HEK293 (cell line): ENCODE results near the gene EVI5.
A peak's percentile ranks its signal among the peaks of the same experiment; 100 is the strongest.

Experiments used
- CTCF ChIA-PET: fragments of 350-600 bp; formaldehyde crosslinking; extraction: SDS; loops from one replicate; lab custom pipeline; 2021; ENCODE audit warnings: antibody characterized with exemption; lab: Yijun Ruan, JAX
- POLR2A ChIA-PET: fragments of 300-600 bp; formaldehyde crosslinking; extraction: SDS; loops from one replicate; lab custom pipeline; 2020; ENCODE audit warnings: antibody characterized with exemption, inconsistent platforms; lab: Yijun Ruan, JAX
- H3K27ac ChIP-seq: fragments of 200-500 bp; sonication (Bioruptor generic); 2 replicates; pipeline ENCODE4 v1.5.1; 2014; ENCODE audit warnings: low read depth, low read length, control low read depth, inconsistent platforms; ENCODE audit errors: extremely low read depth
- H3K36me3 ChIP-seq, 2 experiments: fragments of 200-500 bp in 1 of 2; sonication (Bioruptor generic) in 1 of 2; 1 replicate in 1 of 2; 2 replicates in 1 of 2; pipeline ENCODE4 v1.5.1; 2014 to 2017; ENCODE audit warnings: inconsistent platforms in 2 of 2, low read length in 2 of 2; ENCODE audit not compliant: control insufficient read depth in 2 of 2, insufficient read depth in 1 of 2
- H3K4me1 ChIP-seq: fragments of 200-500 bp; sonication (Bioruptor generic); 2 replicates; pipeline ENCODE4 v1.5.1; 2014; ENCODE audit warnings: mild to moderate bottlenecking, low read length, inconsistent platforms; ENCODE audit not compliant: control insufficient read depth, insufficient read depth
- H3K4me3 ChIP-seq: 2 replicates; pipeline ENCODE4 v1.5.1; 2011; ENCODE audit warnings: low read depth, mild to moderate bottlenecking, control low read depth, low read length, moderate library complexity
- H3K9me3 ChIP-seq: fragments of 200-500 bp; sonication (Bioruptor generic); 2 replicates; pipeline ENCODE4 v1.5.1; 2014; ENCODE audit warnings: low read depth, low read length, inconsistent platforms; ENCODE audit not compliant: control insufficient read depth, insufficient read depth
- AEBP2 ChIP-seq: fragments of 450-650 bp; formaldehyde crosslinking; IDR thresholded peaks from 2 replicates; pipeline ENCODE4 v1.5.1; 2016; ENCODE audit warnings: missing biosample characterization, missing genetic modification characterization, borderline replicate concordance
- HOXC10 ChIP-seq: sonication (generic); formaldehyde crosslinking; IDR thresholded peaks from 2 replicates; pipeline ENCODE4 v1.8.1; 2023; ENCODE audit warnings: mild to moderate bottlenecking, missing genetic modification reagents
- IKZF3 ChIP-seq: fragments of 450-650 bp; IDR thresholded peaks from 2 replicates; pipeline ENCODE4 v1.5.0; 2018; ENCODE audit warnings: missing biosample characterization, mild to moderate bottlenecking, missing genetic modification characterization, moderate library complexity
- KLF1 ChIP-seq: fragments of 450-650 bp; formaldehyde crosslinking; IDR thresholded peaks from 2 replicates; pipeline ENCODE4 v1.5.1; 2016; ENCODE audit warnings: missing biosample characterization, missing genetic modification characterization
- KLF8 ChIP-seq: fragments of 450-650 bp; formaldehyde crosslinking; IDR thresholded peaks from 2 replicates; pipeline ENCODE4 v1.5.1; 2016; ENCODE audit warnings: missing biosample characterization, missing genetic modification characterization
- MZF1 ChIP-seq: fragments of 450-650 bp; formaldehyde crosslinking; IDR thresholded peaks from 2 replicates; pipeline ENCODE4 v1.5.1; 2017; ENCODE audit warnings: missing biosample characterization, missing genetic modification characterization, borderline replicate concordance
- RBAK ChIP-seq: fragments of 450-650 bp; formaldehyde crosslinking; IDR thresholded peaks from 2 replicates; pipeline ENCODE4 v1.5.1; 2016; ENCODE audit warnings: missing biosample characterization, missing genetic modification characterization
- SCRT2 ChIP-seq: fragments of 450-650 bp; formaldehyde crosslinking; IDR thresholded peaks from 2 replicates; pipeline ENCODE4 v1.5.1; 2016; ENCODE audit warnings: missing biosample characterization, missing genetic modification characterization
- SP7 ChIP-seq: fragments of 450-650 bp; formaldehyde crosslinking; IDR thresholded peaks from 2 replicates; pipeline ENCODE4 v1.5.1; 2016; ENCODE audit warnings: missing biosample characterization, missing genetic modification characterization
- TRIM28 ChIP-seq: IDR thresholded peaks from 2 replicates; pipeline ENCODE4 v1.6.1; 2011; ENCODE audit warnings: low read length, control low read depth, borderline replicate concordance
- WT1 ChIP-seq: fragments of 450-650 bp; formaldehyde crosslinking; IDR thresholded peaks from 2 replicates; pipeline ENCODE4 v1.5.1; 2016; ENCODE audit warnings: missing biosample characterization, missing genetic modification characterization
- ZBTB17 ChIP-seq: fragments of 450-650 bp; formaldehyde crosslinking; IDR thresholded peaks from 2 replicates; pipeline ENCODE4 v1.5.1; 2016; ENCODE audit warnings: missing biosample characterization, missing genetic modification characterization
- ZEB2 ChIP-seq: fragments of 450-650 bp; formaldehyde crosslinking; IDR thresholded peaks from 2 replicates; pipeline ENCODE4 v1.5.1; 2016; ENCODE audit warnings: missing biosample characterization, missing genetic modification characterization
- ZFP3 ChIP-seq: fragments of 450-650 bp; formaldehyde crosslinking; IDR thresholded peaks from 2 replicates; pipeline ENCODE4 v1.5.1; 2016; ENCODE audit warnings: low read depth, missing biosample characterization, missing genetic modification characterization
- ZNF366 ChIP-seq: fragments of 450-650 bp; formaldehyde crosslinking; conservative IDR thresholded peaks from 2 replicates; pipeline ENCODE4 v1.5.1; 2016; ENCODE audit warnings: missing biosample characterization, missing genetic modification characterization
- ZNF37A ChIP-seq: fragments of 450-650 bp; IDR thresholded peaks from 2 replicates; pipeline ENCODE4 v1.5.1; 2018; ENCODE audit warnings: missing biosample characterization, missing genetic modification characterization
- ZNF391 ChIP-seq: fragments of 450-650 bp; formaldehyde crosslinking; IDR thresholded peaks from 2 replicates; pipeline ENCODE4 v1.5.1; 2016; ENCODE audit warnings: low read depth, missing biosample characterization, missing genetic modification characterization, borderline replicate concordance
- ZNF398 ChIP-seq: fragments of 450-650 bp; formaldehyde crosslinking; IDR thresholded peaks from 2 replicates; pipeline ENCODE4 v1.5.1; 2017; ENCODE audit warnings: missing biosample characterization, missing genetic modification characterization
- ZNF473 ChIP-seq: fragments of 450-650 bp; formaldehyde crosslinking; IDR thresholded peaks from 2 replicates; pipeline ENCODE4 v1.5.1; 2017; ENCODE audit warnings: missing biosample characterization, missing genetic modification characterization
- ZNF48 ChIP-seq: fragments of 450-650 bp; formaldehyde crosslinking; IDR thresholded peaks from 2 replicates; pipeline ENCODE4 v1.5.1; 2016; ENCODE audit warnings: missing biosample characterization, missing genetic modification characterization
- ZNF501 ChIP-seq: fragments of 450-650 bp; formaldehyde crosslinking; IDR thresholded peaks from 2 replicates; pipeline ENCODE4 v1.5.1; 2016; ENCODE audit warnings: missing biosample characterization, missing genetic modification characterization
- ZSCAN16 ChIP-seq: fragments of 450-650 bp; formaldehyde crosslinking; IDR thresholded peaks from 2 replicates; pipeline ENCODE4 v1.5.1; 2016; ENCODE audit warnings: missing biosample characterization, missing genetic modification characterization
- TF ChIP-seq, protein P1 (sequence below): fragments of 450-650 bp; formaldehyde crosslinking; IDR thresholded peaks from 2 replicates; pipeline ENCODE4 v1.5.1; 2016; ENCODE audit warnings: missing biosample characterization, missing genetic modification characterization
- TF ChIP-seq, protein P2 (sequence below): fragments of 450-650 bp; formaldehyde crosslinking; IDR thresholded peaks from 2 replicates; pipeline ENCODE4 v1.5.1; 2017; ENCODE audit warnings: missing biosample characterization, missing genetic modification characterization
- TF ChIP-seq, protein P3 (sequence below): fragments of 450-650 bp; formaldehyde crosslinking; IDR thresholded peaks from 2 replicates; pipeline ENCODE4 v1.5.1; 2016; ENCODE audit warnings: missing biosample characterization, missing genetic modification characterization

The EVI5 gene

GRCh38 chr1:92792340-92792782, 7.5 kb upstream of the EVI5 start:
- TF ChIP-seq IKZF3 (tag by site-specific recombination) (peak; percentile 79), ZNF501 (tag by site-specific recombination) (0 out of 2 replicates have a peak, but pooled peaks have one; percentile 20), ZNF37A (tag by site-specific recombination) (no peak), ZNF366 (tag by site-specific recombination) (peak; percentile 94), SP7 (peak; percentile 28; the same call in 1 of the 2 replicates), KLF1 (tag by site-specific recombination) (0 out of 2 replicates have a peak, but pooled peaks have one; percentile 40), MZF1 (tag by site-specific recombination) (peak; percentile 69), SCRT2 (tag by site-specific recombination) (peak; percentile 51; the same call in 1 of the 2 replicates), ZNF48 (tag by site-specific recombination) (no peak), AEBP2 (tag by site-specific recombination) (no peak), TRIM28 (no peak), ZSCAN16 (tag by site-specific recombination) (no peak)
- TF ChIP-seq, protein P1, sequence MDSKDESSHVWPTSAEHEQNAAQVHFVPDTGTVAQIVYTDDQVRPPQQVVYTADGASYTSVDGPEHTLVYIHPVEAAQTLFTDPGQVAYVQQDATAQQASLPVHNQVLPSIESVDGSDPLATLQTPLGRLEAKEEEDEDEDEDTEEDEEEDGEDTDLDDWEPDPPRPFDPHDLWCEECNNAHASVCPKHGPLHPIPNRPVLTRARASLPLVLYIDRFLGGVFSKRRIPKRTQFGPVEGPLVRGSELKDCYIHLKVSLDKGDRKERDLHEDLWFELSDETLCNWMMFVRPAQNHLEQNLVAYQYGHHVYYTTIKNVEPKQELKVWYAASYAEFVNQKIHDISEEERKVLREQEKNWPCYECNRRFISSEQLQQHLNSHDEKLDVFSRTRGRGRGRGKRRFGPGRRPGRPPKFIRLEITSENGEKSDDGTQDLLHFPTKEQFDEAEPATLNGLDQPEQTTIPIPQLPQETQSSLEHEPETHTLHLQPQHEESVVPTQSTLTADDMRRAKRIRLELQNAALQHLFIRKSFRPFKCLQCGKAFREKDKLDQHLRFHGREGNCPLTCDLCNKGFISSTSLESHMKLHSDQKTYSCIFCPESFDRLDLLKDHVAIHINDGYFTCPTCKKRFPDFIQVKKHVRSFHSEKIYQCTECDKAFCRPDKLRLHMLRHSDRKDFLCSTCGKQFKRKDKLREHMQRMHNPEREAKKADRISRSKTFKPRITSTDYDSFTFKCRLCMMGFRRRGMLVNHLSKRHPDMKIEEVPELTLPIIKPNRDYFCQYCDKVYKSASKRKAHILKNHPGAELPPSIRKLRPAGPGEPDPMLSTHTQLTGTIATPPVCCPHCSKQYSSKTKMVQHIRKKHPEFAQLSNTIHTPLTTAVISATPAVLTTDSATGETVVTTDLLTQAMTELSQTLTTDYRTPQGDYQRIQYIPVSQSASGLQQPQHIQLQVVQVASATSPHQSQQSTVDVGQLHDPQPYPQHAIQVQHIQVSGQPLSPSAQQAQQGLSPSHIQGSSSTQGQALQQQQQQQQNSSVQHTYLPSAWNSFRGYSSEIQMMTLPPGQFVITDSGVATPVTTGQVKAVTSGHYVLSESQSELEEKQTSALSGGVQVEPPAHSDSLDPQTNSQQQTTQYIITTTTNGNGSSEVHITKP (tag by site-specific recombination): peak; percentile 92
- POLR2A ChIA-PET: interaction anchor here (1.6 kb wide), 1 partner anchor 40 kb away, joined by 7 read pairs; the partner anchor contains the start of gene RPL5

GRCh38 chr1:92791487-92792066, 6.7 kb upstream of the EVI5 start:
- CTCF ChIA-PET: interaction anchor here (0.5 to 1.6 kb wide), 4 partner anchors 13 to 42 kb away, joined by 3 to 8 read pairs (median 4); no protein-coding TSS in a partner anchor
- no peaks in the 10 kb centered on the region for H3K36me3 ChIP-seq
- no peak overlapping the region for H3K27ac ChIP-seq
- peaks cover 5% of the 10 kb centered on the region for H3K4me1 ChIP-seq
- H3K4me3 ChIP-seq: peak overlapping the region; percentile 7; the same call in 1 of the 2 replicates
- no peaks in the 10 kb centered on the region for H3K9me3 ChIP-seq
- POLR2A ChIA-PET: interaction anchor here (0.6 to 1.6 kb wide), 2 partner anchors 40 to 655 kb away, joined by 3 to 7 read pairs; partner anchors contain the start of gene RPL5
- TF ChIP-seq ZNF48 (tag by site-specific recombination) (no peak), ZNF391 (tag by site-specific recombination) (no peak), WT1 (tag by site-specific recombination) (no peak), HOXC10 (CRISPR knock-in tag) (no peak), ZBTB17 (tag by site-specific recombination) (peak; percentile 14; the same call in 1 of the 2 replicates), ZEB2 (tag by site-specific recombination) (0 out of 2 replicates have a peak, but pooled peaks have one; percentile 23), ZFP3 (tag by site-specific recombination) (no peak), RBAK (no peak), ZNF366 (tag by site-specific recombination) (peak; percentile 35; the same call in 1 of the 2 replicates), ZNF473 (tag by site-specific recombination) (no peak), KLF1 (tag by site-specific recombination) (no peak), KLF8 (0 out of 2 replicates have a peak, but pooled peaks have one; percentile 33), ZNF398 (tag by site-specific recombination) (0 out of 2 replicates have a peak, but pooled peaks have one; percentile 9)
- TF ChIP-seq, protein P2, sequence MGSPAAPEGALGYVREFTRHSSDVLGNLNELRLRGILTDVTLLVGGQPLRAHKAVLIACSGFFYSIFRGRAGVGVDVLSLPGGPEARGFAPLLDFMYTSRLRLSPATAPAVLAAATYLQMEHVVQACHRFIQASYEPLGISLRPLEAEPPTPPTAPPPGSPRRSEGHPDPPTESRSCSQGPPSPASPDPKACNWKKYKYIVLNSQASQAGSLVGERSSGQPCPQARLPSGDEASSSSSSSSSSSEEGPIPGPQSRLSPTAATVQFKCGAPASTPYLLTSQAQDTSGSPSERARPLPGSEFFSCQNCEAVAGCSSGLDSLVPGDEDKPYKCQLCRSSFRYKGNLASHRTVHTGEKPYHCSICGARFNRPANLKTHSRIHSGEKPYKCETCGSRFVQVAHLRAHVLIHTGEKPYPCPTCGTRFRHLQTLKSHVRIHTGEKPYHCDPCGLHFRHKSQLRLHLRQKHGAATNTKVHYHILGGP (tag by site-specific recombination): no peak
- TF ChIP-seq, protein P3, sequence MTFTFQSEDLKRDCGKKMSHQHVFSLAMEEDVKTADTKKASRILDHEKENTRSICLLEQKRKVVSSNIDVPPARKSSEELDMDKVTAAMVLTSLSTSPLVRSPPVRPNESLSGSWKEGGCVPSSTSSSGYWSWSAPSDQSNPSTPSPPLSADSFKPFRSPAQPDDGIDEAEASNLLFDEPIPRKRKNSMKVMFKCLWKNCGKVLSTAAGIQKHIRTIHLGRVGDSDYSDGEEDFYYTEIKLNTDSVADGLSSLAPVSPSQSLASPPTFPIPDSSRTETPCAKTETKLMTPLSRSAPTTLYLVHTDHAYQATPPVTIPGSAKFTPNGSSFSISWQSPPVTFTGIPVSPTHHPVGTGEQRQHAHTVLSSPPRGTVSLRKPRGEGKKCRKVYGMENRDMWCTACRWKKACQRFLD (tag by site-specific recombination): no peak

More at GRCh38 chr1:92792340-92792782, 7.5 kb upstream of the EVI5 start:
- peaks cover 5% of the 10 kb centered on the region for H3K4me1 ChIP-seq
- H3K4me3 ChIP-seq: no peak overlapping the region
- no peak overlapping the region for H3K27ac ChIP-seq
- H3K36me3 ChIP-seq: no peaks in the 10 kb centered on the region
- no peaks in the 10 kb centered on the region for H3K9me3 ChIP-seq
- CTCF ChIA-PET: interaction anchor here (1.0 to 1.1 kb wide), 2 partner anchors 26 to 44 kb away, joined by 4 to 5 read pairs; no protein-coding TSS in a partner anchor
